Measurements from ENCODE around the gene PEX11B.

PEX11B gene

GRCh38 chr1:145901312-145902021, 17.1 kb downstream of the PEX11B start:
- no peaks in the 10 kb centered on the region for H3K36me3 ChIP-seq (ENCODE audit: insufficient read depth, low read length)
- TF ChIP-seq, protein P1, sequence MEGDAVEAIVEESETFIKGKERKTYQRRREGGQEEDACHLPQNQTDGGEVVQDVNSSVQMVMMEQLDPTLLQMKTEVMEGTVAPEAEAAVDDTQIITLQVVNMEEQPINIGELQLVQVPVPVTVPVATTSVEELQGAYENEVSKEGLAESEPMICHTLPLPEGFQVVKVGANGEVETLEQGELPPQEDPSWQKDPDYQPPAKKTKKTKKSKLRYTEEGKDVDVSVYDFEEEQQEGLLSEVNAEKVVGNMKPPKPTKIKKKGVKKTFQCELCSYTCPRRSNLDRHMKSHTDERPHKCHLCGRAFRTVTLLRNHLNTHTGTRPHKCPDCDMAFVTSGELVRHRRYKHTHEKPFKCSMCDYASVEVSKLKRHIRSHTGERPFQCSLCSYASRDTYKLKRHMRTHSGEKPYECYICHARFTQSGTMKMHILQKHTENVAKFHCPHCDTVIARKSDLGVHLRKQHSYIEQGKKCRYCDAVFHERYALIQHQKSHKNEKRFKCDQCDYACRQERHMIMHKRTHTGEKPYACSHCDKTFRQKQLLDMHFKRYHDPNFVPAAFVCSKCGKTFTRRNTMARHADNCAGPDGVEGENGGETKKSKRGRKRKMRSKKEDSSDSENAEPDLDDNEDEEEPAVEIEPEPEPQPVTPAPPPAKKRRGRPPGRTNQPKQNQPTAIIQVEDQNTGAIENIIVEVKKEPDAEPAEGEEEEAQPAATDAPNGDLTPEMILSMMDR (IDR thresholded peaks at IDR 0.05; ENCODE audit: borderline replicate concordance, extremely low read depth, low read length, poor library complexity, severe bottlenecking) = no peak
- TF ChIP-seq EZH2 (IDR thresholded peaks at IDR 0.05; ENCODE audit: borderline replicate concordance, low read depth, low read length, severe bottlenecking) = no peak
- H3K4me3 ChIP-seq (ENCODE audit: low read depth in 1 of 2, low read length in 2 of 2) = no peak overlapping the region
- ATAC-seq (ENCODE audit: insufficient read depth, low read depth) = no peak
- no peak for DNase-seq
- no peak overlapping the region for H3K4me2 ChIP-seq (ENCODE audit: insufficient read depth, low read length)
- H3K9ac ChIP-seq (ENCODE audit: low read depth, low read length) = no peak overlapping the region
- H3K27ac ChIP-seq (ENCODE audit: low read length) = no peak overlapping the region
- no peaks in the 10 kb centered on the region for H3K4me1 ChIP-seq (ENCODE audit: insufficient read depth, low read length)
- no peaks in the 10 kb centered on the region for H3K79me2 ChIP-seq (ENCODE audit: insufficient read depth, low read length)
- H3K27me3 ChIP-seq (ENCODE audit: insufficient read depth, low read length, poor library complexity) = peaks cover under 1% of the 10 kb centered on the region
- H2AFZ ChIP-seq (ENCODE audit: low read depth, low read length) = no peak overlapping the region
- H3K9me3 ChIP-seq (ENCODE audit: insufficient read depth, low read length, severe bottlenecking) = no peaks in the 10 kb centered on the region
- H4K20me1 ChIP-seq (ENCODE audit: insufficient read depth, low read length) = no peaks in the 10 kb centered on the region

- TF ChIP-seq, protein P1 (IDR thresholded peaks at IDR 0.05; ENCODE audit: borderline replicate concordance, extremely low read depth, low read length, poor library complexity, severe bottlenecking) = no peak
- no peak for TF ChIP-seq EZH2 (IDR thresholded peaks at IDR 0.05; ENCODE audit: borderline replicate concordance, low read depth, low read length, severe bottlenecking)
- ATAC-seq (ENCODE audit: insufficient read depth, low read depth) = no peak
- no peak overlapping the region for H2AFZ ChIP-seq (ENCODE audit: low read depth, low read length)
These were observed 19.8 kb downstream of the PEX11B start for GRCh38 chr1:145898756-145899155.

GRCh38 chr1:145897969-145898368, 20.5 kb downstream of the PEX11B start:
- H2AFZ ChIP-seq (ENCODE audit: low read depth, low read length) = no peak overlapping the region
- ATAC-seq (ENCODE audit: insufficient read depth, low read depth) = no peak
- no peaks in the 10 kb centered on the region for H4K20me1 ChIP-seq (ENCODE audit: insufficient read depth, low read length)
- no peaks in the 10 kb centered on the region for H3K79me2 ChIP-seq (ENCODE audit: insufficient read depth, low read length)
- H3K4me2 ChIP-seq (ENCODE audit: insufficient read depth, low read length) = no peak overlapping the region
- TF ChIP-seq, protein P1 (IDR thresholded peaks at IDR 0.05; ENCODE audit: borderline replicate concordance, extremely low read depth, low read length, poor library complexity, severe bottlenecking) = no peak
- no peak for TF ChIP-seq EZH2 (IDR thresholded peaks at IDR 0.05; ENCODE audit: borderline replicate concordance, low read depth, low read length, severe bottlenecking)
- no peaks in the 10 kb centered on the region for H3K9me3 ChIP-seq (ENCODE audit: insufficient read depth, low read length, severe bottlenecking)
- H3K4me3 ChIP-seq (ENCODE audit: low read depth in 1 of 2, low read length in 2 of 2) = no peak overlapping the region
- H3K4me1 ChIP-seq (ENCODE audit: insufficient read depth, low read length) = no peaks in the 10 kb centered on the region
- H3K9ac ChIP-seq (ENCODE audit: low read depth, low read length) = no peak overlapping the region
- peaks cover 2% of the 10 kb centered on the region for H3K27me3 ChIP-seq (ENCODE audit: insufficient read depth, low read length, poor library complexity)
- H3K27ac ChIP-seq (ENCODE audit: low read length) = no peak overlapping the region
- H3K36me3 ChIP-seq (ENCODE audit: insufficient read depth, low read length) = no peaks in the 10 kb centered on the region
- no peak for DNase-seq

More at GRCh38 chr1:145898756-145899155, 19.8 kb downstream of the PEX11B start:
- no peaks in the 10 kb centered on the region for H3K36me3 ChIP-seq (ENCODE audit: insufficient read depth, low read length)
- no peaks in the 10 kb centered on the region for H3K4me1 ChIP-seq (ENCODE audit: insufficient read depth, low read length)
- no peaks in the 10 kb centered on the region for H3K9me3 ChIP-seq (ENCODE audit: insufficient read depth, low read length, severe bottlenecking)
- H3K4me3 ChIP-seq (ENCODE audit: low read depth in 1 of 2, low read length in 2 of 2) = no peak overlapping the region
- H3K27ac ChIP-seq (ENCODE audit: low read length) = no peak overlapping the region
- no peaks in the 10 kb centered on the region for H4K20me1 ChIP-seq (ENCODE audit: insufficient read depth, low read length)
- no peak for DNase-seq
- no peaks in the 10 kb centered on the region for H3K79me2 ChIP-seq (ENCODE audit: insufficient read depth, low read length)
- H3K27me3 ChIP-seq (ENCODE audit: insufficient read depth, low read length, poor library complexity) = peaks cover 2% of the 10 kb centered on the region
- no peak overlapping the region for H3K9ac ChIP-seq (ENCODE audit: low read depth, low read length)
- no peak overlapping the region for H3K4me2 ChIP-seq (ENCODE audit: insufficient read depth, low read length)

Measured in DND-41 (cell line).